Measurements from ENCODE around the gene METTL2B.
A peak's percentile ranks its signal among the peaks of the same experiment; 100 is the strongest.
"Not testable (repeated sequence)": the region's sequence is repeated elsewhere in the genome, so short reads cannot be mapped to it uniquely, and the experiment has no call there.

Gene METTL2B

DNA sequence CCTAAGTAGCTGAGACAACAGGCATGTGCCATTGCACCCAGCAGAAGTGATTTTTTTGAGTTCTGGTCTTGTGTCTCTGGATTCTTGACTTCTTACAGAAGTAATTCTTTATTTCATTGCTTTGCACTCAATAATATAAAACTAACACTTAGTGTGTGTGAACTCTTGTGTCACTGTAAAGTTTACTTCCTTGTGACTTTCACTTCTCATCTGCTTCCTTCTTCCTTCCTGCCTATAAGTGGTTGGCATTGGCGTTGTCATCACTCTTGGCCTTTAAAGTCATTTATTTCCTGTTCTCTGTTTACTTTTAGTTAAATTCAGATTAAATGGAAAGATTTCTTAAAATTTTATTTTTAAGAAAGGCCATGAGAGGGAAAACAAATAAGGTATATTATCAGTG, 66.8 kb downstream of the METTL2B start:
- H3K27ac Mint-ChIP-seq, H3K9me3 Mint-ChIP-seq, H3K27me3 Mint-ChIP-seq, DNase-seq: not testable (repeated sequence)
- Mint-ChIP-seq H3K4me1 (ENCODE audit: low read depth in 2 of 2) (peaks cover 5 to 11% of the 10 kb centered on the region in 2 donors), H3K4me3 (peak overlapping the region in 1 of 2 donors; percentile 50), H3K36me3 (ENCODE audit: insufficient read depth) (peaks cover 81% of the 10 kb centered on the region)
- ATAC-seq (replicated peaks): peak; percentile 56

DNA sequence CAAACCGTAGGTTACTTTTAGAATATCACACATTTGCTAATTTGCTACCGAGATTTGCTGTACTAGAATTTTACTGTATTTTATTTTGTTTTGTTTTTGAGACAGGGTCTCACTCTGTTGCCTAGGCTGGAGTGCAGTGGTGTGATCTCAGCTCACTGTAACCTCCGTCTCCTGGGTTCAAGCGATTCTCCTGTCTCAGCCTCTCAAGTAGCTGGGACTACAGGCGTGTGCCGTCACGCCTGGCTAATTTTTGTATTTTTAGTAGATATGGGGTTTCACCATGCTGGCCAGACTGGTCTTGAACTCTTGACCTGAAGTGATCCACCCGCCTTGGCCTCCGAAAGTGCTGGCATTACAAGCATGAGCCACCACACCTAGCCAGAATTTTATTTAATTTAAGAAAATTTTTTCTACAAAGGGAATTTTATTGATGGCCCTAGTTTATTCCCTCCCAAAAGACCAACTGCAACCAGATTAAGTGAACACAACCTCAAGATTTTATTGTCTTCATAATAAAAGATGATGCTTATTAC, 69.8 kb downstream of the METTL2B start:
- not testable (repeated sequence) for H3K27me3 Mint-ChIP-seq; H3K9me3 Mint-ChIP-seq; H3K4me3 Mint-ChIP-seq; DNase-seq; ATAC-seq (replicated peaks); H3K4me1 Mint-ChIP-seq (ENCODE audit: low read depth in 2 of 2)
- Mint-ChIP-seq H3K36me3 (ENCODE audit: insufficient read depth) (peaks cover 63% of the 10 kb centered on the region), H3K27ac (peak overlapping the region in 1 of 2 donors; percentile 41)

DNA sequence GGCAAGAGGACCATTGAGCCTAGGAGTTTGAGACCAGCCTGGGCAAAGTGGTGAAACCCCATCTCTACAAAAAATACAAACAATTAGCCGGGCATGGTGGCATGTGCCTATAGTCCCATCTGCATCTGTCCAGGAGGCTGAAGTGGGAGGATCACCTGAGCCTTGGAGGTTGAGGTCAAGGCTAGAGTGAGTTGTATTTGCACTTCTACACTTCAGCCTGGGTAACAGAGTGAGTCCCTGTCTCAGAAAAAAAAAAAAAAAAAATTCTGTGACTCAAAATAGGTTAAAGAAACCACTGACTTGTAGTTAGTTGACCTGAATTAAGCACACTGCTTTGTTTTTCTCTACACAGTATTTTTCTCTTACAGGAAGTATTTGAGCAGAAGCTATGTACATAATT, 74.4 kb downstream of the METTL2B start:
- Mint-ChIP-seq H3K27ac (peak overlapping the region in 1 of 2 donors; percentile 66), H3K4me1 (ENCODE audit: low read depth in 2 of 2) (peaks cover 0 to 4% of the 10 kb centered on the region in 2 donors), H3K36me3 (ENCODE audit: insufficient read depth) (peaks cover 54% of the 10 kb centered on the region), H3K9me3 (no peaks in the 10 kb centered on the region), H3K27me3 (no peaks in the 10 kb centered on the region), H3K4me3 (peak overlapping the region in 1 of 2 donors; percentile 21)
- DNase-seq (no peak), ATAC-seq (replicated peaks) (peak; percentile 36)

DNA sequence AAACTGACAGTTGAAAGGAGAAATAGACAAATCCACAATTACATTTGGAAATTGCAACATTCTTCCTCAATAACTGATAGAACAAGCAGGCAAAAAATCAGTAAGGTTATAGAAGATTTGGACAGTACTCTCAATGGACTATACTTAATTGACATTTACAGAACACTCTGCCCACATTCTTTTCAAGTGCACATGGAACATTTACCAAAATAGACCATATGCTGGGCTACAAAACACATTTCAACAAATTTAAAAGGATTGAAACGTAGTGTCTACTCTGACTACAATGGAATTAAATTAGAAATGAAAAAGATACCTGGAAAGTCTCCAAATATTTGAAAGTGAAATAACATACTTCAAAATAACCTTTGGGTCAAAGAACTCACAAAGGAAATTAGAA, 77.8 kb downstream of the METTL2B start:
- not testable (repeated sequence) for H3K4me1 Mint-ChIP-seq (ENCODE audit: low read depth in 2 of 2); H3K27me3 Mint-ChIP-seq; ATAC-seq (replicated peaks); H3K9me3 Mint-ChIP-seq; DNase-seq; H3K4me3 Mint-ChIP-seq; H3K27ac Mint-ChIP-seq
- H3K36me3 Mint-ChIP-seq (ENCODE audit: insufficient read depth): peaks cover 49% of the 10 kb centered on the region

Measured in effector memory CD8-positive, alpha-beta T cell (primary cell).